ENCODE measurements around the gene CATSPER1.

The CATSPER1 gene

DNA sequence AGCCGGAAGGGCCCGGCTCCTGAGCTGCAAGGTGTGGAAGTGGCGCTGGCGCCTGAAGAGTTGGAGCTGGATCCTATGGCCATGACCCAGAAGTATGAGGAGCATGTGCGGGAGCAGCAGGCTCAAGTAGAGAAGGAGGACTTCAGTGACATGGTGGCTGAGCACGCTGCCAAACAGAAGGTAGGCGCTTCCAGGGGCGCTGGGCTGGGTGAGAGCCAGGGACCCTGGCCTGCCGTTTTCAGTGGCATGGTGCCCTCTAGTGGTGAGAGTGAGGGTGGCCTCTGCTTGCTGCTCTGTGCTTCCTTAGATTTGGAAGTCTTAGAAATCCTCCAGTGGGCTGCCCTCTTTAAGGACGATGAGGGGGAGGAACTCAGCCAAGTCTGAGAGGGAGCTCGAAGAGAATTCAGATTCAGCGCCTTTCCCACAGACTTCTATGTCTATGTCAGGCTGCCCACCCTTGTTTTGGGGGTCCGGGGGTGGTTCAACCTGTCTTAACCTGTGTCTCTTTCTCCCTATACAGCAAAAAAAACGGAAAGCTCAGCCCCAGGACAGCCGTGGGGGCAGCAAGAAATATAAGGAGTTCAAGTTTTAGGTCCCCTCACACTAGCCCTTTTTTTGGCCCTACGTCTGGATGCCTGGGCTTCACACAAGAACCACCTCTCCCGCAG is 42.0 kb upstream of the CATSPER1 start:
- Histone ChIP-seq H3K9ac (ENCODE audit: low read depth in 1 of 2, low read length in 2 of 2) (no peak overlapping the region), H3K36me3 (ENCODE audit: control insufficient read depth in 1 of 2, insufficient read depth in 2 of 2, low read length in 2 of 2) (peaks cover 28 to 54% of the 10 kb centered on the region in 2 donors), H3K27me3 (ENCODE audit: control insufficient read depth in 1 of 2, insufficient read depth in 2 of 2, low read length in 2 of 2) (no peaks in the 10 kb centered on the region), H3K4me3 (ENCODE audit: low read depth in 1 of 2, low read length in 2 of 2) (no peak overlapping the region), H3K27ac (ENCODE audit: low read depth, low read length) (peak overlapping the region; percentile 62), H3K9me3 (ENCODE audit: control insufficient read depth in 1 of 2, low read length in 2 of 2) (no peaks in the 10 kb centered on the region), H3K4me1 (ENCODE audit: control insufficient read depth in 1 of 2, insufficient read depth in 2 of 2, low read length in 2 of 2) (peaks cover 9 to 16% of the 10 kb centered on the region in 2 donors)

GRCh38 chr11:66067640-66068039 is 41.4 kb upstream of the CATSPER1 start:
- Histone ChIP-seq H3K27me3 (ENCODE audit: control insufficient read depth in 1 of 2, insufficient read depth in 2 of 2, low read length in 2 of 2) (no peaks in the 10 kb centered on the region), H3K4me3 (ENCODE audit: low read depth in 1 of 2, low read length in 2 of 2) (no peak overlapping the region), H3K27ac (ENCODE audit: low read depth, low read length) (no peak overlapping the region), H3K9me3 (ENCODE audit: control insufficient read depth in 1 of 2, low read length in 2 of 2) (no peaks in the 10 kb centered on the region), H3K9ac (ENCODE audit: low read depth in 1 of 2, low read length in 2 of 2) (no peak overlapping the region), H3K36me3 (ENCODE audit: control insufficient read depth in 1 of 2, insufficient read depth in 2 of 2, low read length in 2 of 2) (peaks cover 34 to 61% of the 10 kb centered on the region in 2 donors), H3K4me1 (ENCODE audit: control insufficient read depth in 1 of 2, insufficient read depth in 2 of 2, low read length in 2 of 2) (peaks cover 9 to 16% of the 10 kb centered on the region in 2 donors)

- Histone ChIP-seq H3K36me3 (ENCODE audit: control insufficient read depth in 1 of 2, insufficient read depth in 2 of 2, low read length in 2 of 2) (peaks cover 36 to 69% of the 10 kb centered on the region in 2 donors), H3K27me3 (ENCODE audit: control insufficient read depth in 1 of 2, insufficient read depth in 2 of 2, low read length in 2 of 2) (no peaks in the 10 kb centered on the region), H3K9me3 (ENCODE audit: control insufficient read depth in 1 of 2, low read length in 2 of 2) (no peaks in the 10 kb centered on the region), H3K9ac (ENCODE audit: low read depth in 1 of 2, low read length in 2 of 2) (no peak overlapping the region), H3K4me1 (ENCODE audit: control insufficient read depth in 1 of 2, insufficient read depth in 2 of 2, low read length in 2 of 2) (peaks cover 9 to 16% of the 10 kb centered on the region in 2 donors), H3K27ac (ENCODE audit: low read depth, low read length) (no peak overlapping the region), H3K4me3 (ENCODE audit: low read depth in 1 of 2, low read length in 2 of 2) (no peak overlapping the region)
These were observed 40.5 kb upstream of the CATSPER1 start for GRCh38 chr11:66066751-66067150.

DNA sequence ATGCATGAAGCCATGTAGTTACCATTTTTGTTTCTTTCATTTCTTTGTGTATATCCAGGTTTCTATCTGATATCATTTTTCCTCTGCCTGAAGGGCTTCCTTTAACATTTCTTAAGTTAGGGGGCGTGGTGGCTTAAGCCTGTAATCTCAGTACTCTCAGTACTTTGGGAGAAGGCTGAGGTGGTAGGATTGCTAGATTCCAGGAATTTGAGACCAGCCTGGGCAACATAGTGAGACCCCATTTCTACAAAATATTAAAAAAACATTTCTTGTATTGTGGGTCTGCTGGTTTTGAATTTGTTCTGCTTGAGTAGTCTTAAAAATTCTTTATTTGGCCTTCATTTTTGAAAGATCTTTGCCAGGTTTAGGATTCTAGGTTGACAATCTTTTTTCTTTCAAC is 38.3 kb upstream of the CATSPER1 start:
- Histone ChIP-seq H3K4me1 (ENCODE audit: control insufficient read depth in 1 of 2, insufficient read depth in 2 of 2, low read length in 2 of 2) (peaks cover 9 to 12% of the 10 kb centered on the region in 2 donors), H3K27ac (ENCODE audit: low read depth, low read length) (no peak overlapping the region), H3K9me3 (ENCODE audit: control insufficient read depth in 1 of 2, low read length in 2 of 2) (no peaks in the 10 kb centered on the region), H3K36me3 (ENCODE audit: control insufficient read depth in 1 of 2, insufficient read depth in 2 of 2, low read length in 2 of 2) (peaks cover 57 to 91% of the 10 kb centered on the region in 2 donors), H3K9ac (ENCODE audit: low read depth in 1 of 2, low read length in 2 of 2) (no peak overlapping the region), H3K27me3 (ENCODE audit: control insufficient read depth in 1 of 2, insufficient read depth in 2 of 2, low read length in 2 of 2) (no peaks in the 10 kb centered on the region), H3K4me3 (ENCODE audit: low read depth in 1 of 2, low read length in 2 of 2) (no peak overlapping the region)

DNA sequence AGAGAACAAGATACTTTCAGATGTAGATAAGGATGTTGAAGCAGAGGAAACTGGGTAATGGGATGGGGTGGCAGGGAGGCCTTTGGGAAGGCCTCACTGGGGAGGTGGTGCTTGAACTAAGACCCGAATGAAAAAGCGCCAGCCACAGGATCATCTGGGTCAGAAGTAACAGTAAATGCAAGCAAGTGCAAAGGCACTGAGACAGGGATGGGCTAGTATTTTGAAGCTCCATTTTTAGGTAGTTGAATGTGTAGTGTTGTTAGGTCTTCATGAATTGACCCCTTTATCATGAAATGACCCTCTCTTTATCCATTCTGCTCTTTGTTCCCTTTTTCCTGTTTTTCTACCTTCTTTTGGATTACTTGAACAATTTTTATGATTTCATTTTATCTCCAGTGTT is 37.6 kb upstream of the CATSPER1 start:
- Histone ChIP-seq H3K27me3 (ENCODE audit: control insufficient read depth in 1 of 2, insufficient read depth in 2 of 2, low read length in 2 of 2) (no peaks in the 10 kb centered on the region), H3K9ac (ENCODE audit: low read depth in 1 of 2, low read length in 2 of 2) (no peak overlapping the region), H3K4me3 (ENCODE audit: low read depth in 1 of 2, low read length in 2 of 2) (no peak overlapping the region), H3K4me1 (ENCODE audit: control insufficient read depth in 1 of 2, insufficient read depth in 2 of 2, low read length in 2 of 2) (peaks cover 2 to 6% of the 10 kb centered on the region in 2 donors), H3K9me3 (ENCODE audit: control insufficient read depth in 1 of 2, low read length in 2 of 2) (no peaks in the 10 kb centered on the region), H3K36me3 (ENCODE audit: control insufficient read depth in 1 of 2, insufficient read depth in 2 of 2, low read length in 2 of 2) (peaks cover 63 to 95% of the 10 kb centered on the region in 2 donors), H3K27ac (ENCODE audit: low read depth, low read length) (no peak overlapping the region)

GRCh38 chr11:66062408-66062807 is 36.1 kb upstream of the CATSPER1 start:
- no peaks in the 10 kb centered on the region for H3K4me1 ChIP-seq (ENCODE audit: control insufficient read depth in 1 of 2, insufficient read depth in 2 of 2, low read length in 2 of 2)
- no peak overlapping the region for H3K27ac ChIP-seq (ENCODE audit: low read depth, low read length)
- peaks cover 71 to 93% of the 10 kb centered on the region in 2 donors for H3K36me3 ChIP-seq (ENCODE audit: control insufficient read depth in 1 of 2, insufficient read depth in 2 of 2, low read length in 2 of 2)

GRCh38 chr11:66061268-66061667 is 35.0 kb upstream of the CATSPER1 start:
- H3K27me3 ChIP-seq (ENCODE audit: control insufficient read depth in 1 of 2, insufficient read depth in 2 of 2, low read length in 2 of 2) = no peaks in the 10 kb centered on the region
- H3K4me1 ChIP-seq (ENCODE audit: control insufficient read depth in 1 of 2, insufficient read depth in 2 of 2, low read length in 2 of 2) = no peaks in the 10 kb centered on the region
- no peak overlapping the region for H3K9ac ChIP-seq (ENCODE audit: low read depth in 1 of 2, low read length in 2 of 2)
- no peak overlapping the region for H3K27ac ChIP-seq (ENCODE audit: low read depth, low read length)
- no peak overlapping the region for H3K4me3 ChIP-seq (ENCODE audit: low read depth in 1 of 2, low read length in 2 of 2)
- H3K36me3 ChIP-seq (ENCODE audit: control insufficient read depth in 1 of 2, insufficient read depth in 2 of 2, low read length in 2 of 2) = peaks cover 72 to 93% of the 10 kb centered on the region in 2 donors
- H3K9me3 ChIP-seq (ENCODE audit: control insufficient read depth in 1 of 2, low read length in 2 of 2) = no peaks in the 10 kb centered on the region

More at GRCh38 chr11:66062408-66062807, 36.1 kb upstream of the CATSPER1 start:
- no peaks in the 10 kb centered on the region for H3K9me3 ChIP-seq (ENCODE audit: control insufficient read depth in 1 of 2, low read length in 2 of 2)
- no peak overlapping the region for H3K4me3 ChIP-seq (ENCODE audit: low read depth in 1 of 2, low read length in 2 of 2)
- no peaks in the 10 kb centered on the region for H3K27me3 ChIP-seq (ENCODE audit: control insufficient read depth in 1 of 2, insufficient read depth in 2 of 2, low read length in 2 of 2)
- no peak overlapping the region for H3K9ac ChIP-seq (ENCODE audit: low read depth in 1 of 2, low read length in 2 of 2)

GRCh38 chr11:66059966-66060680 is 33.8 kb upstream of the CATSPER1 start:
- Histone ChIP-seq H3K4me1 (ENCODE audit: control insufficient read depth in 1 of 2, insufficient read depth in 2 of 2, low read length in 2 of 2) (no peaks in the 10 kb centered on the region), H3K27ac (ENCODE audit: low read depth, low read length) (no peak overlapping the region), H3K9me3 (ENCODE audit: control insufficient read depth in 1 of 2, low read length in 2 of 2) (no peaks in the 10 kb centered on the region), H3K4me3 (ENCODE audit: low read depth in 1 of 2, low read length in 2 of 2) (no peak overlapping the region), H3K27me3 (ENCODE audit: control insufficient read depth in 1 of 2, insufficient read depth in 2 of 2, low read length in 2 of 2) (no peaks in the 10 kb centered on the region), H3K36me3 (ENCODE audit: control insufficient read depth in 1 of 2, insufficient read depth in 2 of 2, low read length in 2 of 2) (peaks cover 80 to 96% of the 10 kb centered on the region in 2 donors), H3K9ac (ENCODE audit: low read depth in 1 of 2, low read length in 2 of 2) (no peak overlapping the region)

- H3K36me3 ChIP-seq (ENCODE audit: control insufficient read depth in 1 of 2, insufficient read depth in 2 of 2, low read length in 2 of 2) = peaks cover 58 to 63% of the 10 kb centered on the region in 2 donors
- H3K9me3 ChIP-seq (ENCODE audit: control insufficient read depth in 1 of 2, low read length in 2 of 2) = no peaks in the 10 kb centered on the region
- H3K27me3 ChIP-seq (ENCODE audit: control insufficient read depth in 1 of 2, insufficient read depth in 2 of 2, low read length in 2 of 2) = no peaks in the 10 kb centered on the region
- no peak overlapping the region for H3K9ac ChIP-seq (ENCODE audit: low read depth in 1 of 2, low read length in 2 of 2)
- peaks cover 10 to 11% of the 10 kb centered on the region in 2 donors for H3K4me1 ChIP-seq (ENCODE audit: control insufficient read depth in 1 of 2, insufficient read depth in 2 of 2, low read length in 2 of 2)
- H3K27ac ChIP-seq (ENCODE audit: low read depth, low read length) = no peak overlapping the region
- no peak overlapping the region for H3K4me3 ChIP-seq (ENCODE audit: low read depth in 1 of 2, low read length in 2 of 2)
These were observed 30.2 kb upstream of the CATSPER1 start for GRCh38 chr11:66056501-66056900.

- H3K36me3 ChIP-seq (ENCODE audit: control insufficient read depth in 1 of 2, insufficient read depth in 2 of 2, low read length in 2 of 2) = peaks cover 44 to 48% of the 10 kb centered on the region in 2 donors
- no peak overlapping the region for H3K27ac ChIP-seq (ENCODE audit: low read depth, low read length)
- no peak overlapping the region for H3K4me3 ChIP-seq (ENCODE audit: low read depth in 1 of 2, low read length in 2 of 2)
- H3K4me1 ChIP-seq (ENCODE audit: control insufficient read depth in 1 of 2, insufficient read depth in 2 of 2, low read length in 2 of 2) = peaks cover 19 to 21% of the 10 kb centered on the region in 2 donors
- no peak overlapping the region for H3K9ac ChIP-seq (ENCODE audit: low read depth in 1 of 2, low read length in 2 of 2)
- H3K9me3 ChIP-seq (ENCODE audit: control insufficient read depth in 1 of 2, low read length in 2 of 2) = no peaks in the 10 kb centered on the region
- no peaks in the 10 kb centered on the region for H3K27me3 ChIP-seq (ENCODE audit: control insufficient read depth in 1 of 2, insufficient read depth in 2 of 2, low read length in 2 of 2)
These were observed 28.7 kb upstream of the CATSPER1 start for GRCh38 chr11:66055021-66055420.

All from duodenal mucosa (tissue), 2 donors.